Retinal pigment epithelial cell (primary cell): Measurements from ENCODE around the gene KLF12.

ENCODE experiments used
- DNase-seq: peaks from one replicate; pipeline ENCODE4 v3.0.0-alpha.2; 2010; ENCODE audit warnings: low read depth
- H3K4me3 ChIP-seq: 2 replicates; pipeline ENCODE4 v1.5.1; 2011; ENCODE audit warnings: mild to moderate bottlenecking, low read length, control low read depth, moderate library complexity
- TF ChIP-seq, protein P1 (sequence below): conservative IDR thresholded peaks from 2 replicates; pipeline ENCODE4 v1.5.1; 2011; ENCODE audit warnings: low read depth, low read length, control low read depth, inconsistent platforms

Gene KLF12

DNA sequence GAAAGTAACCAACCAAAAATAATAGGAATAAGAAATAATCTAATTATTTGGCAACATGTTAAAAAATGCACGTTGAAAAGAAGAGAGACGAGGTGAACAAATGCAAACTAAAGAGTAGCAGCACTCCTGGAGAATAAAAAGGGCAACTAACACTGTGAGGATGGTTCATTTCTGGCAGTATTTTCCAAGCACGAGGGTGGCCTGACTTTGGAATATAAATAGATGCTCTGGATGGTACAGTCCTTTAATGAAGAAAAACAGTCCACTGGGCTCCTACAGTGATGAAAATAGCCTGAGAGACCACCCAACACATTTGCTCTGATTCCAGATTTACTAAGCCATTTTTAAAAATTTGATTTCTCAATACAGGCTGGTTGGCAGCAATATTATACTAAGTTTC is 17.7 kb upstream of the KLF12 start:
- TF ChIP-seq, protein P1, sequence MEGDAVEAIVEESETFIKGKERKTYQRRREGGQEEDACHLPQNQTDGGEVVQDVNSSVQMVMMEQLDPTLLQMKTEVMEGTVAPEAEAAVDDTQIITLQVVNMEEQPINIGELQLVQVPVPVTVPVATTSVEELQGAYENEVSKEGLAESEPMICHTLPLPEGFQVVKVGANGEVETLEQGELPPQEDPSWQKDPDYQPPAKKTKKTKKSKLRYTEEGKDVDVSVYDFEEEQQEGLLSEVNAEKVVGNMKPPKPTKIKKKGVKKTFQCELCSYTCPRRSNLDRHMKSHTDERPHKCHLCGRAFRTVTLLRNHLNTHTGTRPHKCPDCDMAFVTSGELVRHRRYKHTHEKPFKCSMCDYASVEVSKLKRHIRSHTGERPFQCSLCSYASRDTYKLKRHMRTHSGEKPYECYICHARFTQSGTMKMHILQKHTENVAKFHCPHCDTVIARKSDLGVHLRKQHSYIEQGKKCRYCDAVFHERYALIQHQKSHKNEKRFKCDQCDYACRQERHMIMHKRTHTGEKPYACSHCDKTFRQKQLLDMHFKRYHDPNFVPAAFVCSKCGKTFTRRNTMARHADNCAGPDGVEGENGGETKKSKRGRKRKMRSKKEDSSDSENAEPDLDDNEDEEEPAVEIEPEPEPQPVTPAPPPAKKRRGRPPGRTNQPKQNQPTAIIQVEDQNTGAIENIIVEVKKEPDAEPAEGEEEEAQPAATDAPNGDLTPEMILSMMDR: no peak
- H3K4me3 ChIP-seq: no peak overlapping the region
- no peak for DNase-seq

DNA sequence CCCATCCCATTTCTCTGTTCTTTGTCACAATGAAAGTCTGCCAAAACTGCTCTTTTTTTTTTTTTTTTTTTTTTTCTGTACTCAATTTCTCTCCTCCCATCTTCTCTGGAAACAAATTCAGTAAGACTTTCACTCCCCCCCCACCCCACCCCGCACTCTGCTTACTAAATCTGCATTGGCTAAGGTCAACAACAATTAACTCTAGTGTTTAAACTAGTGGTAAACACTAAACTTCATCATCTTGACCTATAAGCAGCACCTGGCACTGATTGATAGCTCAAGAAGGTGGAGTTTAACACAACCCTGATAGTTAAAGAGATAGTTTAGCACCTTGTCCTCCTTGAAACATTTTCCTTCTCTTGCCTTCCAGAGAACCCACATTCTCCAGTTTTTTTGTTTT is 14.1 kb upstream of the KLF12 start:
- no peak for DNase-seq
- H3K4me3 ChIP-seq: no peak overlapping the region
- TF ChIP-seq, protein P1: no peak

DNA sequence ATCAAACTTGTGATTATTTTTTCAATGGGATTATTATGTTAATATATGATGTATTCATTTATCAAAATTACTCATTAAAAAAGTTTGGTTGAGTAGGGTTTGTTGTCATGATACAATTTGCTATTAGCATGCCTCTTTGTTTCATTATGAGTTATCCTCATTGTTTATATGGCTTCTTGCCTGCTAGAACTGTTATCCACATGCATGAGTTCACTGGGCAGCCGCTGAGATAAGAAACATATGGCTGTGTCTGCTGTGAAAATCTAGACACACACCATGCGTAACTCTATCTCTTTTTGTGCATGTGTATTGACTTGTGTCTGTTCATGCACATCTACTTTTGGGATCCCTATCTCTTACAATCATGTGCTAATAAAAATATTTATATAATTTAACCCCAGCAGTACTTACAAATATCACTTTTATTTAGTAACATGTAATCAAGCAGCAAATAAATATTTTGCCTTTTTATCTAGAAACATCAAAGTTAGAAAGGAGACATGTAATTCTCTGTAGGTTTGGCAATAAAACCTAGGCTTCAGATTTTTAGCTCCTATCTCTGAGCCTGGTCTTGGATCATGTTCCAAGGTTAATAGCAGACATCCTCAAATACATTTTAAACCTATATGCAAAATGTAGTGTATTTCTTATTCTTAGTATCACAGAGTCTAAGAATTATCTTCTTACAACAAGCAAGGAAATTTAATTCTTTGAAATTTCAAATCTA is 11.2 kb upstream of the KLF12 start:
- TF ChIP-seq, protein P1: no peak
- no peak overlapping the region for H3K4me3 ChIP-seq
- no peak for DNase-seq

DNA sequence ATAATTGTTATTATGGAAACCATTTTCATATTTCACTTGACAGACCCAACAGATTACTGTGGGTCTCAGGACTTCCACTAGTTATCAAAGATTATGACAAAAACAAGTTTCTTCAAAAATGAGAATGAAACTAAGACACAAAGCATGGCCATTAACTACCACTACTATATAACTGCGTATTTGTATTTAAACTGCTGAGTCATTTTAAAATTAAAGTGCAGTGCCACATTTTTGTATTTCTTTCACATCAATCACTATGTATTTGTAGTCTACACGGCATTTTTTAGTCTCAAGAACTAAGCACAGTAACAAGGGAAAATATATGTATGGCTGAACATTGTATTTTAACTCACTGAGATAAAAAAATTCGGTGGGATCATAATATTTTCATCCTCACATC is 10.1 kb upstream of the KLF12 start:
- H3K4me3 ChIP-seq: no peak overlapping the region
- TF ChIP-seq, protein P1: no peak
- no peak for DNase-seq

DNA sequence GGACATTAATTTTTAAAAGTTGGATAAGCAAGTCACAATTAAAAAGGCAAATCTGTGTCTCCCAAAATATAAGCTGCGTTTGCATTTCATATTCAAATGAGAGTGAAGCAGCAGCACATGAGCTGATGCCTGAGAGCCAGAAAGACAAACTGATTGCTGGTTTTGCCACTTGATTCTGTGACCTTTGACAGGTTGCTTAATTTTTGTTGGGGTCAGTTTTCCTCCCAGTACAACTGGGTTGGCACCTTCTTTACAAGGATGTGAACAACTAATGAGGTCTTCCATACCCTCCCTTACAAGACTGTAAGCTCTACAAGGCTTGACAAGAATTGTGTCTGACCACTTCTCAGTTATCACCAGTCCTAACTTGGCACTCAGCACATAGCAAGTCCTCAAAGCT is 8.1 kb upstream of the KLF12 start:
- TF ChIP-seq, protein P1: no peak
- no peak overlapping the region for H3K4me3 ChIP-seq
- no peak for DNase-seq

DNA sequence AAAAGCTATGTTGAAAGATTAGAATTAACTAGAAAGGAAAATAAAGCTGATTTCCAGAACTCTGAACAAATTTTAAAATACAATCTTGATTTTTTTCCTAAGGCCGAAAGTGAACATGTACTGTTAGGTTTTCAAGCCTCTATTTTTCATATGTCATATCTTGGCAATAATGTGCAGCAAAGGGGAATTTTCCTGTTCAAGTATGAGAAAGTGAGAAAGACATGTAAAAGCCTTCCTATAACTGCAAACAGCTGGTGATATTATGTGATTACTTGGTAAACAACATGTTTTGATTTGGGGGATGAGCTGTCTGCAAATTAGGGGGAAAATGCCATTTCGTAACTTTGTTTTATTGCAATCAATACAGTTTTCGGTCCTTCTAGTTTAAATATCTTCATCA is 4.0 kb upstream of the KLF12 start:
- no peak overlapping the region for H3K4me3 ChIP-seq
- DNase-seq: no peak
- TF ChIP-seq, protein P1: no peak

DNA sequence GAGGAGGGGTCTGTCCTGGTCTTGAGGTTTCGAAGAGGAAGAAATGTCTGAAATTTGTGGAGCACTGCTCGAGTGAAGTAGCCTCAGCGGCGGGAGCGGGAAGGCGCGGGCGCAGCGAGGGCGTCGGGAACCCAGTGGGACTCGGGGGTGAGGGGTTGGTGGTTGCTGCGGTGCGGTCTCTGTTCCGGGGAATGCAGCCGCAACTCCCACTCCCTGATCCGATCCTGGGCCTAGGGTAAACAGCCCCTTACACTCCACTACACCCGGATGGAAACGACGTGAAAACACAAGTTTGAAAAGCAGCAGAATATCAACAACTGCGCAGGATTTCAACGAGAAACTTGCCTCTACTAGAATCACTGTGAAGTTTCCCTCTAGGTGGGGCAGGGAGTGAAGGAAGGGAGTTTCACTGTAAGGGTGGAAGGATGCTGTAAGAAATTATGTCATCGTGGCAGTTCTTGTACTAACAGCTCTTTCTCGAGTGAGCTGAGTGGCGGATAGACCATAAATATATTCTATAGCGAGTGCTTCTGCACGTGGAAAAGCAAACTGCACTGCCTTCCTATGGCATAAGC is 2.0 kb upstream of the KLF12 start:
- TF ChIP-seq, protein P1: no peak
- H3K4me3 ChIP-seq: peak overlapping the region; percentile 79
- DNase-seq: no peak
